ENCODE measurements around the gene C9orf72. TPM values are rescaled to one million over a fixed set of nuclear protein-coding genes. Genes with fewer than 3 reads are reported as not detected.

C9orf72 gene
- total and polyA plus RNA-seq, 2 experiments from 2014 or later = 11.6 to 27.8 TPM

GRCh38 chr9:27539479-27540441, 33.5 kb downstream of the C9orf72 start (continued):
- no peak for TF ChIP-seq REST (IDR thresholded peaks at IDR 0.05; ENCODE audit: unreplicated experiment)
- no peak for TF ChIP-seq ZNF114 (CRISPR knock-in tag; IDR thresholded peaks at IDR 0.05)
- no peak for TF ChIP-seq NANOG (IDR thresholded peaks at IDR 0.05; ENCODE audit: borderline replicate concordance)
- no peak for TF ChIP-seq ZNF331 (CRISPR knock-in tag; IDR thresholded peaks at IDR 0.05; ENCODE audit: low read depth)
- no peak for TF ChIP-seq CREB1 (CRISPR knock-in tag; IDR thresholded peaks at IDR 0.05; ENCODE audit: low read depth)
- no peak for TF ChIP-seq JUNB (IDR thresholded peaks at IDR 0.05; ENCODE audit: unreplicated experiment)
- TF ChIP-seq ETS1 (IDR thresholded peaks at IDR 0.05) = no peak
- TF ChIP-seq POLR2AphosphoS5 (IDR thresholded peaks at IDR 0.05; ENCODE audit: low read depth) = no peak

GRCh38 chr9:27538647-27539046, 34.6 kb downstream of the C9orf72 start:
- no peak for TF ChIP-seq POLR2AphosphoS5 (IDR thresholded peaks at IDR 0.05; ENCODE audit: low read depth)
- Histone ChIP-seq H3K36me3 (ENCODE audit: insufficient read depth) (no peaks in the 10 kb centered on the region), H3K4me2 (no peak overlapping the region), H3K27ac (ENCODE audit: low read depth) (no peak overlapping the region), H4K20me1 (replicated peaks; ENCODE audit: insufficient read depth) (no peaks in the 10 kb centered on the region; the same call in 1 of the 2 replicates), H3K4me1 (ENCODE audit: insufficient read depth) (peaks cover 10% of the 10 kb centered on the region; the same call in 1 of the 2 replicates), H3F3A (replicated peaks; ENCODE audit: low read depth) (no peaks in the 10 kb centered on the region), H3K9me2 (ENCODE audit: insufficient read depth) (no peaks in the 10 kb centered on the region), H2AFZ (no peak overlapping the region), H3K27me3 (ENCODE audit: insufficient read depth) (no peaks in the 10 kb centered on the region), H3K4me3 (no peak overlapping the region), H3K79me2 (replicated peaks; ENCODE audit: insufficient read depth) (no peaks in the 10 kb centered on the region)
- DNase-seq (ENCODE audit: low spot score) (no peak), ATAC-seq (no peak)
- Mint-ChIP-seq H3K27me3 (ENCODE audit: insufficient read depth, low read depth, poor library complexity) (peaks cover 3% of the 10 kb centered on the region), H3K4me1 (peaks cover 26% of the 10 kb centered on the region), H3K9me3 (no peaks in the 10 kb centered on the region), H3K27ac (no peak overlapping the region), H3K36me3 (ENCODE audit: low read depth) (peaks cover 11% of the 10 kb centered on the region; the same call in 2 of the 3 replicates), H3K4me3 (no peak overlapping the region)
